ENCODE results near the gene CERS1.

GRCh38 chr19:18830488-18830887 is 65.5 kb downstream of the CERS1 start:
- TF ChIP-seq ZNF565 (CRISPR knock-in tag; conservative IDR thresholded peaks at IDR 0.05; ENCODE audit: low read depth): no peak
- TF ChIP-seq CSDC2 (CRISPR knock-in tag; IDR thresholded peaks at IDR 0.05): no peak
- no peak for TF ChIP-seq ARNTL (CRISPR knock-in tag; IDR thresholded peaks at IDR 0.05; ENCODE audit: borderline replicate concordance, low read depth)
- TF ChIP-seq TSHZ2 (CRISPR knock-in tag; IDR thresholded peaks at IDR 0.05): no peak
- no peak for TF ChIP-seq ESRRG (CRISPR knock-in tag; IDR thresholded peaks at IDR 0.05)
- TF ChIP-seq OSR1 (CRISPR knock-in tag; IDR thresholded peaks at IDR 0.05): no peak
- TF ChIP-seq ZFP3 (CRISPR knock-in tag; IDR thresholded peaks at IDR 0.05): no peak
- TF ChIP-seq ZNF70 (CRISPR knock-in tag; IDR thresholded peaks at IDR 0.05): no peak
- no peak for TF ChIP-seq TCF4 (CRISPR knock-in tag; IDR thresholded peaks at IDR 0.05; ENCODE audit: borderline replicate concordance)
- no peak for TF ChIP-seq PATZ1 (CRISPR knock-in tag; IDR thresholded peaks at IDR 0.05; ENCODE audit: borderline replicate concordance)
- no peak for TF ChIP-seq RARB (CRISPR knock-in tag; IDR thresholded peaks at IDR 0.05)
